Muscle layer of colon (tissue), 2 donors: ENCODE results near the gene ABLIM3.

Experiments used
- H3K27ac ChIP-seq: one replicate; pipeline ENCODE4 v1.7.0; 2013; ENCODE audit warnings: low read depth, mild to moderate bottlenecking, low read length, moderate library complexity
- H3K27me3 ChIP-seq, 2 donors: one replicate each; pipeline ENCODE4 v1.7.0; 2013; ENCODE audit warnings: low read length in 2 of 2, mild to moderate bottlenecking in 2 of 2; ENCODE audit not compliant: insufficient read depth in 2 of 2, control insufficient read depth in 1 of 2
- H3K36me3 ChIP-seq: one replicate; pipeline ENCODE4 v1.7.0; 2013; ENCODE audit warnings: mild to moderate bottlenecking, low read length; ENCODE audit not compliant: insufficient read depth
- H3K4me1 ChIP-seq: one replicate; pipeline ENCODE4 v1.7.0; 2013; ENCODE audit warnings: mild to moderate bottlenecking, low read length; ENCODE audit not compliant: insufficient read depth
- H3K4me3 ChIP-seq, 2 donors: one replicate each; pipeline ENCODE4 v1.7.0; 2013; ENCODE audit warnings: low read length in 2 of 2, low read depth in 1 of 2, mild to moderate bottlenecking in 1 of 2, moderate library complexity in 1 of 2
- H3K9ac ChIP-seq: one replicate; pipeline ENCODE4 v1.7.0; 2013; ENCODE audit warnings: low read length
- H3K9me3 ChIP-seq: one replicate; pipeline ENCODE4 v1.7.0; 2013; ENCODE audit warnings: mild to moderate bottlenecking, low read length
- donor health status: abdominal sarcoma.
- donor health status: Adenocarcinoma of cecum.

The ABLIM3 gene

GRCh38 chr5:149215478-149216090 is 74.3 kb downstream of the ABLIM3 start:
- Histone ChIP-seq H3K27me3 (no peaks in the 10 kb centered on the region), H3K9me3 (no peaks in the 10 kb centered on the region), H3K4me3 (no peak overlapping the region), H3K36me3 (no peaks in the 10 kb centered on the region), H3K27ac (no peak overlapping the region), H3K4me1 (peaks cover 11% of the 10 kb centered on the region), H3K9ac (no peak overlapping the region)

DNA sequence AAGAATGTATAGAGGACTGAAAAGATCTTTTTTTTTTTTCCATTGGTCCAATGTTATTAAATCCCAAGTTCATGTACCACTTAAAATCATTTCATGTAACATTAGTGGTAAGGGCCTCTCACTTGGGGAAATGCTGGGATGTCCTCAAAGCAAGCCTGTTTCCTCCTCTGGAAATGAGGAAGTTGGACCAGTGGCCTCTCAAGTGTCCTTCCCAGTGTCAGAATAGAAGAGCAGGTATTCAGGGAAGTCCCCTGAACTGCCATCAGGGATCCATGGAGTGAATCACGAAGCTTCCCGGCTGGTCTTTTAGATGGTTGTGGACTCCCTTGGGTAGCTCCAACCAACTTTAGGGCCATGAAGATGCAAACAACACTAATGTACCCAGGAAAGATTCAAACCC is 75.2 kb downstream of the ABLIM3 start:
- Histone ChIP-seq H3K9ac (no peak overlapping the region), H3K9me3 (no peaks in the 10 kb centered on the region), H3K27ac (no peak overlapping the region), H3K36me3 (no peaks in the 10 kb centered on the region), H3K4me1 (peaks cover 11% of the 10 kb centered on the region), H3K4me3 (no peak overlapping the region), H3K27me3 (no peaks in the 10 kb centered on the region)

DNA sequence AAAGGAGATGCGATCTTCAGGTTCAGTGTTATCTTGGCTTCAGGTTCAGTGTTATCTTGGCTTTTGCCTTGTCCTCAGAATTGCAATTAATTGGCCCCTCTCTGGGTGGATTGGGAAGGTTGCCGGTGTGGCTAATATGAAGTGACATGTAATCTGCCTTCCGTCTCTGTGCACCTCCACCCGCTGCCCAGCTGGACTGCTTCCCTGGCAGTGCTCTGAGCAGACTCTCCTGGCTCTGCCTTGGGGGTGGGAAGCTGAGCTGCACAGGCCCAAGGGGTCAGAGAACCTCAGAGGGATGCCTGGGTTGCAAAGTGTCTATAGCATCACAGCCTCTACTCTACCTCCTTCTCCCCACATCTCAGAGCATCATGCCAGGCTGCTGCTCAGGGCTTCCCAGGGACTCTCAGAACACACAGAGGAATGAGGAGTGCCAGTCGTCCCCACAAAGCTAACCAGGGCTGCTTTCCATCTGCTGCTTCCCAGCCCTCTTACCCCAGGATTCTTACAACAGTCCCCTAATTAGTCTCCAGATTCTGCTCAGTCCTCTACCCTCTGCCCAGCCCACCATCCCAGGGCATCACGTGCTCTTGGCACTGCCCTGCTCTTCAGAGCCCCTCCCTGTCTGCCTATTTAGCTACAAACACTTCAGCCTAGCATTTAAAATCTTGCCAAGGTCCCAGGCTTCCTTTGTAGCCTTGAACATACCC is 76.0 kb downstream of the ABLIM3 start:
- Histone ChIP-seq H3K9me3 (no peaks in the 10 kb centered on the region), H3K36me3 (no peaks in the 10 kb centered on the region), H3K4me3 (no peak overlapping the region), H3K27me3 (no peaks in the 10 kb centered on the region), H3K27ac (no peak overlapping the region), H3K9ac (no peak overlapping the region), H3K4me1 (peaks cover 11% of the 10 kb centered on the region)

DNA sequence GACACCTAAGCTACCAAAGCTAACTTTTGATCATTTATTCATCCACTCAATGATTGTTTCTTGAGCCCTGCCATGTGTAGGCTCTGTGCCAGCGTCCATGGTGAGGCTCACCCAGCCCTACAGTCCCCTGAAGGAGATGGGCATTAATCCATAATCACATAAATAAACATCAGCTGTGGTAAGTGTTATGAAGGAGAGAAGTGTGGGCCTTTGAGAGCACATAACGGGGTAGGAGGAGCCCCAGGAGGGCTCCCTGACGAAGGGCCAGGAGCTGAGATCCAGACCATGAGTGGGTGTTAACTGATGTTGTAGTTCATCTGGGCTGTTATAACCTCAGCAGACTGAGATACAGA is 76.5 kb downstream of the ABLIM3 start:
- Histone ChIP-seq H3K36me3 (no peaks in the 10 kb centered on the region), H3K4me3 (no peak overlapping the region), H3K9ac (no peak overlapping the region), H3K27me3 (no peaks in the 10 kb centered on the region), H3K4me1 (peaks cover 11% of the 10 kb centered on the region), H3K27ac (no peak overlapping the region), H3K9me3 (no peaks in the 10 kb centered on the region)

- no peak overlapping the region for H3K9ac ChIP-seq
- H3K9me3 ChIP-seq: no peaks in the 10 kb centered on the region
- H3K4me1 ChIP-seq: peaks cover 11% of the 10 kb centered on the region
- H3K4me3 ChIP-seq: no peak overlapping the region
- no peaks in the 10 kb centered on the region for H3K36me3 ChIP-seq
- H3K27me3 ChIP-seq: no peaks in the 10 kb centered on the region
- no peak overlapping the region for H3K27ac ChIP-seq
Observed at GRCh38 chr5:149219584-149219983, 78.3 kb downstream of the ABLIM3 start.

DNA sequence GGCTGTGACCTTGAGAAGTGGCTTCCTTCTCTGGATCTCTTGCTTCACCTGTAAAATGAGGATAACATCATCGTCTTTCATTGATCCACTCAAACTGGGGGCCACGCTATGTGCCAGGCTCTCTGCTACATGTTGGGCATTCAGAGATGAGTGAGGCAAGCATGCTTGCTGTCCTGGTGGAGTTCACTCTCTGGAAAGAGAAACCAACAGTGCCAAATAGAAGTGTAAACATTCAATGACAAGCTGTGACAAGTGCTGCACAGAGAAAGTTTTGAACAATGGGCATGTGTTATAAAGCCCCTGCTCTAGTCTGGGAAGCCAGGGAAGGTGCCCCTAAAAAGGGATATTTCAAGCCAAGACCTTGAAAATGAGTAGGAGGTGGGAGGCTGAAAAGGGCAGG is 79.5 kb downstream of the ABLIM3 start:
- Histone ChIP-seq H3K27me3 (no peaks in the 10 kb centered on the region), H3K36me3 (no peaks in the 10 kb centered on the region), H3K4me1 (peaks cover 11% of the 10 kb centered on the region), H3K9ac (no peak overlapping the region), H3K9me3 (no peaks in the 10 kb centered on the region), H3K27ac (no peak overlapping the region), H3K4me3 (no peak overlapping the region)

DNA sequence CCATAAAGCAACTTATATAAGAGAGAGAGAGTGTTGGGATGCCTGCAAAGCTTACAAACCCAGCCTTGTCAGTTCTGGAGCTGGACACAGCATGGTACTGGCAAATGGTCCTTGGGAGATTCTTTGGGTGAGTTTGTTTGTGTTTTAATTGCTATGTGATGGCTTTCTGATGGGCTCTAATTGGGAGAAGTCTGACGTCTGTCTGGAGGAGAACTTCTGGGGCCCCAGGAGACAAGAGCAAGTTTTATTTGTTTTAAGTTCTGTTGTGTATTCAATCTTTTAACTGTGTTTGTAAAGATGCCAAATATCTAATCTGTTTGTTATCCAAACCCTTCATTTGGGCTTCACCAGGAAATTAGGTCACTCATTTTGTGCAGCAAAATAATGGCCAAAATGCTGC is 80.0 kb downstream of the ABLIM3 start:
- Histone ChIP-seq H3K4me3 (no peak overlapping the region), H3K36me3 (no peaks in the 10 kb centered on the region), H3K9ac (no peak overlapping the region), H3K27me3 (no peaks in the 10 kb centered on the region), H3K4me1 (peaks cover 11% of the 10 kb centered on the region), H3K27ac (no peak overlapping the region), H3K9me3 (no peaks in the 10 kb centered on the region)

- no peaks in the 10 kb centered on the region for H3K36me3 ChIP-seq
- no peaks in the 10 kb centered on the region for H3K9me3 ChIP-seq
- H3K9ac ChIP-seq: no peak overlapping the region
- H3K27ac ChIP-seq: no peak overlapping the region
- H3K4me3 ChIP-seq: no peak overlapping the region
- H3K27me3 ChIP-seq: no peaks in the 10 kb centered on the region
- peaks cover 11% of the 10 kb centered on the region for H3K4me1 ChIP-seq
Observed at GRCh38 chr5:149221731-149222342, 80.5 kb downstream of the ABLIM3 start.

DNA sequence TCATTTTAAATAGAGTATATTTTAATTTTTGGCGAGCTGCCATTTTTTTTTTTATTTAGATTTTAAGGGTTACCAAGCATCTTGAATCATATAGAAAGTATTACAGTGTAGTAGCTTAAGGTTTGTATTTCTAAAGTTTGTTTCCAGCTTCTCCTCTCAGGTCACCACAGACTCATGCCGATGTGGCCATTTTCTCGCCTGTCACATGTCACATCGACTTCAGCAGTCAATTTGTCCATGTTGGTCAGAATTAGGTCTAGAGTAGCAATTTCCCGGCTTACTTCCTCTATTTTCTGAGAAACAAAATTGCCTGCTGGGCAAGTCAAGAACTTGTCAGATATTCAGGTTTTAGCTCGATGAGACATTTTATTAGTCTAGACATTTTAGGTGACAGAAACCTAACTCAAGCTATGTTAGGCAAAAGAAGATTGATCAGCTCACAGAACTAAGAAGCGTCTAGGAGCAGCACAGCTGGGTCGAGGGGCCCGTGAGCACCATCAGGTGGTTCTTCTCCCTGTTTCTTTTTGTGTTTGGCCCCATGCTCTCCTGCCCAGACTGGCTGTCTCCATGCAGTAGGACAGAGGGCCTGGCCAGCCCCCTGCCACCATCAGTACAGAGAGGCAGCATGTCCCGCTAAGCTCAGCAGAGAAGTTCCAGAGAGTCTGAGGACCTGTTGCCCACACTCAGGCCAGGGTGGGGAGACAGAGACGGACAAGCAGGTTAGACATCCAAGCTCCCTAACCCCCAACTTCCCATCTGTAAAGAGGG is 82.0 kb downstream of the ABLIM3 start:
- H3K4me1 ChIP-seq: peaks cover under 1% of the 10 kb centered on the region
- no peak overlapping the region for H3K9ac ChIP-seq
- no peak overlapping the region for H3K4me3 ChIP-seq
- no peaks in the 10 kb centered on the region for H3K27me3 ChIP-seq
- H3K36me3 ChIP-seq: no peaks in the 10 kb centered on the region
- H3K27ac ChIP-seq: no peak overlapping the region
- H3K9me3 ChIP-seq: no peaks in the 10 kb centered on the region

- H3K27me3 ChIP-seq: no peaks in the 10 kb centered on the region
- H3K27ac ChIP-seq: no peak overlapping the region
- H3K4me3 ChIP-seq: no peak overlapping the region
- H3K9me3 ChIP-seq: no peaks in the 10 kb centered on the region
- H3K36me3 ChIP-seq: no peaks in the 10 kb centered on the region
- peaks cover 6% of the 10 kb centered on the region for H3K4me1 ChIP-seq
- H3K9ac ChIP-seq: no peak overlapping the region
Observed at GRCh38 chr5:149224282-149224681, 83.0 kb downstream of the ABLIM3 start.

- Histone ChIP-seq H3K9me3 (no peaks in the 10 kb centered on the region), H3K36me3 (no peaks in the 10 kb centered on the region), H3K27ac (no peak overlapping the region), H3K9ac (no peak overlapping the region), H3K4me3 (no peak overlapping the region), H3K4me1 (peaks cover 11% of the 10 kb centered on the region), H3K27me3 (no peaks in the 10 kb centered on the region)
Observed at GRCh38 chr5:149227168-149227826, 86.0 kb downstream of the ABLIM3 start.
